HFF-Myc (cell line): ENCODE results near the gene CFP.
"Not testable (repeated sequence)": the region's sequence is repeated elsewhere in the genome, so short reads cannot be mapped to it uniquely, and the experiment has no call there.

Experiments
- DNase-seq: peaks from one replicate; pipeline ENCODE4 v3.0.0-alpha.2; 2011; ENCODE audit warnings: low read depth; ENCODE audit errors: extremely low read depth
- H3K4me3 ChIP-seq: replicated peaks from 2 replicates; pipeline ENCODE4 v1.5.1; 2011; ENCODE audit warnings: low read depth, mild to moderate bottlenecking, control low read depth, low read length
- TF ChIP-seq, protein P1 (sequence below): IDR thresholded peaks from 2 replicates; pipeline ENCODE4 v1.5.1; 2012; ENCODE audit warnings: mild to moderate bottlenecking, low read depth, low read length, control low read depth; ENCODE audit errors: missing control alignments

CFP gene

DNA sequence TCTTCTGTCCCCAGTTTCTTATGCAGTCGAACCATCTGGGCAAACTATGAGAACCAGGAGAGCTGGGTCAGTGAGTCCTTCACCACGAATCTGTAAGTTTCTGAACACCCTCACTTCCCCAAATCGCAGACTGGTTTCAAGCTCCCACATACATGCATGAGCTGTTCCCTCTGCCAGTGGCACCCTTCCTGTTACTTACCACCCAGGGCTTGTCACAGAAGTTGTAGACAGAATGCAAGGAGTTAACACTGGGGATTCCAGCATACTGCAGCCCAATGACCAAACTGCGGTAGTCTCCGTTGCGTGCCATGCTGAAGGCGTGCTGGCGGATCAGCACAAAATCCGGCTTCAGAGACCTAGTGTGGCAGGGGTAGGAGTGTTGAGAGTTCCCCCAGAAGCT lies 24.7 kb downstream of the CFP start:
- no peak overlapping the region for H3K4me3 ChIP-seq
- no peak for DNase-seq
- TF ChIP-seq, protein P1, sequence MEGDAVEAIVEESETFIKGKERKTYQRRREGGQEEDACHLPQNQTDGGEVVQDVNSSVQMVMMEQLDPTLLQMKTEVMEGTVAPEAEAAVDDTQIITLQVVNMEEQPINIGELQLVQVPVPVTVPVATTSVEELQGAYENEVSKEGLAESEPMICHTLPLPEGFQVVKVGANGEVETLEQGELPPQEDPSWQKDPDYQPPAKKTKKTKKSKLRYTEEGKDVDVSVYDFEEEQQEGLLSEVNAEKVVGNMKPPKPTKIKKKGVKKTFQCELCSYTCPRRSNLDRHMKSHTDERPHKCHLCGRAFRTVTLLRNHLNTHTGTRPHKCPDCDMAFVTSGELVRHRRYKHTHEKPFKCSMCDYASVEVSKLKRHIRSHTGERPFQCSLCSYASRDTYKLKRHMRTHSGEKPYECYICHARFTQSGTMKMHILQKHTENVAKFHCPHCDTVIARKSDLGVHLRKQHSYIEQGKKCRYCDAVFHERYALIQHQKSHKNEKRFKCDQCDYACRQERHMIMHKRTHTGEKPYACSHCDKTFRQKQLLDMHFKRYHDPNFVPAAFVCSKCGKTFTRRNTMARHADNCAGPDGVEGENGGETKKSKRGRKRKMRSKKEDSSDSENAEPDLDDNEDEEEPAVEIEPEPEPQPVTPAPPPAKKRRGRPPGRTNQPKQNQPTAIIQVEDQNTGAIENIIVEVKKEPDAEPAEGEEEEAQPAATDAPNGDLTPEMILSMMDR, result no peak

DNA sequence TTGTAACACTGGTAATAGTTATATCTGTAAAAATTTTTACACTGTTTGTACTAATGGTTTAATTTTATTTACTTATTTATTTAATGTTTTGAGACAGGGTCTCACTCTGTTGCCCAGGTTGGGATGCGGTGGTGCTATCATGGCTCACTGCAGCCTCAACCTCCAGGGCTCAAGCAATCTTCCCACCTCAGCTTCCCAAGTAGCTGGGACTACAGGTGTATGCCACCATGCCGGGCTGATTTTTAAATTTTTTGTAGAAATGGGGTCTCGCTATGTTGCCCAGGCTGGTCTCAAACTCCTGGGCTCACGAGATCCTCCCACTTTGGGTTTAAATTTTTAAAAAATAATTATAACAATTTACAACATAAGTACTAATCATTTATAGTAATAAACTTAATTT lies 26.6 kb downstream of the CFP start:
- H3K4me3 ChIP-seq, DNase-seq: not testable (repeated sequence)

DNA sequence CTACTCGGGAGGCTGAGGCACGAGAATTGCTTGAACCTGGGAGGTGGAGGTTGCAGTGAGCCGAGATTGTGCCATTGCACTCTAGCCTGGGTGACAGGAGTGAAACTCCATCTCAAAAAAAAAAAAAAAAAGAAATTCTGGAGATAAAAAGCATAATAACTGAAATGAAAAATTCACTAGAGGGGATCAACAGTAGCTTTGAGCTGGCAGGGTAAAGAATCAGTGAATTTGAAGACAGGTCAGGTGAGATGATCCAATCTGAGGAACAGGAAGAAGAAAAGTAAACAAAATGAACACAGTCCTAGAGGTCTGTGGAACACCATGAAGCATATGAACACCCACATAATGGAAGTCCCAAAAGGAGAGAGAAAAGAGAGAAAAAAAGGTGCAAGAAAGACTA lies 32.5 kb downstream of the CFP start:
- TF ChIP-seq, protein P1, result no peak
- H3K4me3 ChIP-seq, result no peak overlapping the region
- no peak for DNase-seq

DNA sequence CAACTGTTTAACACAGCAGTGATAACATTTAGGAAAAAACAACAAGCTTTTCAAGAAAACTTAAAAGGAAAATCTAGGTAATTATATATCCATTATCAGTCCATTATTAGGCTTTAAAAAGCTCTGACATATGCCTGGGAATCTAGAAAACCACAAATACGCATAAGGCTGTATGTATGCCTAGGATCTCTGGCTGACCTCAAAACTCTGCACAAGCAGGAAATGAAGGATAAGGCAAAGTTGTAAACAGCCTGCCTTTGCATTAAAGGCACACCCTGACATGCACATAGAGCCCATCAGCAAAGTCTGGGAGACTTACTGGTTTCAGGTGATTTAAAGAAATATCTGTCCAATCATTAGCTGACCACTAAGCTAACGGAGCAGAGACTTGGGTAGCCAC lies 33.5 kb downstream of the CFP start:
- TF ChIP-seq, protein P1, result no peak
- no peak overlapping the region for H3K4me3 ChIP-seq
- DNase-seq, result no peak

DNA sequence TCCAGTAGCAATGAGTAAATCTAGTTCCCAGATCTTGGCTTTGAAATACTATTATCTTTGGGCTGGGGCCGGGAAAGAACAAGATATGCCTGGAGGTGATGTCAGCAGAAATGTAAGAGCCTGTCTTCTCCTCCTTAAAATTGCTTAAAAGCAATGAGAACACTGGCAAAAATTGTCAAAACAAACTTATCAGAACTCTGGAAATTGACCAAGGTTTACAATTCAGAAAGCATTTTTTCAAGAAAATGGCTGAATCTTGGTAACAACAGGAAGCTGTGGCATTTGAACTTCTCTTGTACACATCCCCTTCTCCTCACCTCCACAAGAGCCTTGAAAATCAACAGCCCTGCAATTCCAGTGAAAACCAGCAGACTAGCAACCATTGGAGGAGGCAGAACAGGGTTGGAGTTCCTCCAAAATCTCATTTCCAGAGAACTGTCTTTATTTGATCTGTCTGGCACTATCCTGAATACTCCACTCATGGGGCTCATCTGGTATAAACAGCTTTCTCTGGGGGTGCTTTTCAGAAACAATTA lies 33.9 kb downstream of the CFP start:
- H3K4me3 ChIP-seq, result no peak overlapping the region
- DNase-seq, result no peak
- TF ChIP-seq, protein P1, result no peak

DNA sequence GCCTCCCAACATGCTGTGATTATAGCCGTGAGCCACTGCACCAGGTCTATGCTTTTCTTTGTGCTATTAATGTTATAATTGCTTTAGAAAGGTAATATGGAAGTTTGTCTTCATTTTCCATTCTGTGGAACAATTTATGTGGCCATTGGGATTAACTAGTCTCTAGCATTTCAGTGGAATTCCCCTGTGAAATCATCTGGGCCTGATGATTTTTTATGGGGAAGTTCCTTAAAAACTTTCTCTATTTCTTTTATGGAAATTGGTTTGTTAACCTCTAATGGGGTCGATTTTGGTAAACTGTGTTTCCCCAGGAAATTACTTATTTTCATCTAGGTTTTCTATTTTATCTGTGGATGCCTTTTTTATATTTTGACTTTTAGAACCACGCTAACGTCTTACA lies 36.2 kb downstream of the CFP start:
- no peak overlapping the region for H3K4me3 ChIP-seq
- DNase-seq, result no peak
- TF ChIP-seq, protein P1, result no peak

DNA sequence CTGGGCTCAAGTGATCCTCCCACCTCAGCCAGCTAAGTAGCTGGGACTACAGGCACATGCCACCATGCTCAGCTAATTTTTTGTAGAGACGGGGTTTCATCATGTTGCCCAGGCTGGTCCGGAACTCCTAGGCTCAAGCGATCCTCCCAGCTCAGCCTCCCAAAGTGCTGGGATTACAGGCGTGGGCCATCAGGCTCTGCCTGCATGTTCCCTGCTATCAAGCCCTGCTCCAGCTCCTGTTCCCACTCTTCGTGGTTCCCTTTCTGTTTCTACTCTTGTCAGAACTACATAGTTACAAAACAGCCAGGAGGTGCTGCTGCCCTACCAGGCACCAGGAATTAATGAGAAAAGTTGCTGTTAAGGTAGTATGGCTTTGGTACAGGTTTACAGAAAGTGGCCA lies 38.7 kb downstream of the CFP start:
- DNase-seq, result no peak
- H3K4me3 ChIP-seq, result no peak overlapping the region
- TF ChIP-seq, protein P1, result no peak
